ENCODE measurements around the gene ESPN.

- TF ChIP-seq POLR2A (IDR thresholded peaks at IDR 0.05) (no peak), POLR2AphosphoS5 (IDR thresholded peaks at IDR 0.05) (no peak), EP300 (IDR thresholded peaks at IDR 0.05) (no peak), CTCF (IDR thresholded peaks at IDR 0.05) (no peak)
Measured at GRCh38 chr1:6444377-6444776, 19.8 kb downstream of the ESPN start.

All from sigmoid colon (tissue), 4 donors.